GM19043 (cell line): Measurements from ENCODE around the gene HECW1.
A peak's percentile ranks its signal among the peaks of the same experiment; 100 is the strongest.
"Not testable (repeated sequence)": the region's sequence is repeated elsewhere in the genome, so short reads cannot be mapped to it uniquely, and the experiment has no call there.

ENCODE experiments used
- ATAC-seq: cut with Tn5 transposase; IDR thresholded peaks from one replicate; pipeline ENCODE4 v1.9.1; 2021; ENCODE audit warnings: low read depth; ENCODE audit not compliant: unreplicated experiment

The HECW1 gene

DNA sequence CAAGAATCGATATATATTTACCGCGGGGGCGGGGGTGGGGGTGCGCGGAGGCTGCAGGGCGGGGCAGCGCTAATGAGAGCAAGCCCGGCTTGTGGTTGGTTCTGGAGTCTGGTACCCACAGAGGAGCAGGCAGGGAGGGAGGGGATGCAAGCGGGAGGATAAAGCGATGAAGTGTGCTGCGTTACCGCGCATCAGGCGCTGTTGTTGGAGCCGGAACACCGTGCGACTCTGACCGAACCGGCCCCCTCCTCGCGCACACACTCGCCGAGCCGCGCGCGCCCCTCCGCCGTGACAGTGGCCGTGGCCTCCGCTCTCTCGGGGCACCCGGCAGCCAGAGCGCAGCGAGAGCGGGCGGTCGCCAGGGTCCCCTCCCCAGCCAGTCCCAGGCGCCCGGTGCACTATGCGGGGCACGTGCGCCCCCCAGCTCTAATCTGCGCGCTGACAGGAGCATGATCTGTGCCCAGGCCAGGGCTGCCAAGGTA, at the start of gene HECW1:
TSS of gene HECW1 (plus strand) at position 189 of the 482 bp plus-strand sequence. CDS start 131,259 bp downstream, outside the sequence.
- ATAC-seq = no peak

DNA sequence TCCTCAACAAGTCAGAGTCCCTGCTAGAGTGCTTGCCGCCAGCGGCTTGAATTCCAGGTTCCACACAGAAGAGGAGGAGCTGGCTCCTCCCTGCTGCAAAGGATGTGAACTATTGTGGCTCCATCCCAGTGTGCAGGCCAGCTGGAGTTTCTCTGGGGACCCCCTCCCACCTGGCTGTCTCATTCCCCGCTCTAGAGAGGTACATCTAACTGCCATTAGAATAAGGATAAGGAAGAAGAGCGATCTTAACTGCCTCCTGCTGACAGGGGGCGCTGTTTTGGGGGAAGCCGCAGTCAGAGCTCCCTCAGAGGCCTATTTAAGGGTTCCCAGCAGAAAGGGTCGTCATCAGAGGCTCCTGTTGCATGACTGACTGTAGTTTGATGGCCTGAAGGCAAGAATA, 40.8 kb upstream of the HECW1 start:
- ATAC-seq = no peak

DNA sequence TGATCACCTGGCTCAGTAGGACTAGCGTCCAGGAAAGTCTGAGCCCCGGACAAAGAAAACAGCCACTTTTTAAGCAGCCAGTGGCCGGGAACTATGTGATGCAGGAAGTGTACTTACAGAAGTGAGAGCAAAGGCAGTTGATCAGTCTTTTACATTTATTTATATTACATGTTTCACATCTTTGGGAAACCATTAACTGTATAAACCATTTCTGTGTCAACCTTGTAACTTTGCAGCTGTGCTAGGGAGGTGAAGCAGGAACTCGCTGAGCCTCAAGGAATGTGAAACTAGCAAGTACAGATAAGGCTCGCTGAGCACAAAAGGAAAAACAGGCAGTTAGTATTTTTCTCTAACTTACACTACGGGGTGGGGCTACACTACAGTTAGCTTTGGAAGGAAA, 39.9 kb upstream of the HECW1 start:
- peak; percentile 71 for ATAC-seq

- ATAC-seq = not testable (repeated sequence)
These were observed 38.6 kb upstream of the HECW1 start for GRCh38 chr7:43073811-43074210.

DNA sequence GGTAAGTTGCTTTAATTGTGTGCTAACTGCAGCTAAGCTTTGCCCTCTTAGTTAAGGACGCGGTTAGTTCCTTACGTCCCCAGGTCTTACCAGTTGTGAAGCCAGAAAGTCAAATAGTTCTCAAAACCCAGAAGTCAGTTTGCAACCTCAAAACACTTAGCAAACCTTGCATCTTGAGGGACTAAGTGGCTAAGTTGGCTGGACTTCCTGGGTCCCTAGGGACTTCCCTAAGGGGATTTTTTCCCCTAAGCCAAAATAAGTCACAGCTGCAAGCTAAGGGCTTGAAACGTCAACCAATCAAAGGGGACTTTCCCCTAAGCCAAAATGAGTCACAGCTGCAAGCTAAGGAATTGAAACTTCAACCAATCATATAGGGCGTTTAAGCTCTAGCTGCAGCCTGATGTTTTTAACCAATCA, 36.2 kb upstream of the HECW1 start:
- peak; percentile 39 for ATAC-seq

- ATAC-seq = no peak
These were observed 35.8 kb upstream of the HECW1 start for GRCh38 chr7:43076606-43077005.

GRCh38 chr7:43077285-43077684, 35.2 kb upstream of the HECW1 start:
- ATAC-seq = no peak

- ATAC-seq = no peak
These were observed 34.6 kb upstream of the HECW1 start for GRCh38 chr7:43077732-43078391.

DNA sequence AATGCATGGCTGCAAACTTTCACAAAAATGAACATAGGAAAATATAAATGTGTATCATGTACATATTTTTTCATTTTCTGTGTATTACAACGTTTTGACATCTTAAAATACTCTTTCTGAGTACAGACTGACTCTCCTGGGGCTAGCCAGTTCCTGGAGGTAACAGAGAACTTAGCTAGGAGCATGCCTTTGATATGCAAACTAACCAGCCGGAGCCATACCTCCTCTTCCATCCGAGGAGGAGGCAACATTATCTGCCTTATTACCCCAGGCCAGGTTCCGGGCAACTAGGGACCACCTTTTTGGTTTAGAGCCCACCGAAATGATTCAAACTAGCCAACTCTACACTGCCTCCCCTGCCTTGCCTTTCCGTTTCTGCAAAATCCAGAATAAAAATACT, 33.7 kb upstream of the HECW1 start:
- ATAC-seq = no peak

DNA sequence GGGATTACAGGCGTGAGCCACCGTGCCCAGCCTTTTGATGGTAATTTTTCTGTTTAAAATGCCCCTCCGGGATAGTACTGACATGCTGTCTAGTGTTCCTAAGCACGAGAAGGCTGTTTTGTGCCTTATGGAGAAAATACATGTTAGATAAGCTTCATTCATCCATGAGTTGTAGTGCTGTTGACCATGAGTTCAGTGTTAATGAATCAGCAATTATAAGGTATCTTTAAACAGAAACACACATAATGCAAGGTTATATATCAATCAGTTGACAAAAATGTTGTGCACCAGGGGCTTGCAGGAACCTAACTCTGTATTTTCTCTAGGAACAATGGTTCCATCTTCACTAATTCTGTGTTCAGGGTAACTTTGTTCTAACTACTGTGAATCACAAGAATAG, 30.8 kb upstream of the HECW1 start:
- no peak for ATAC-seq

- no peak for ATAC-seq
These were observed 29.3 kb upstream of the HECW1 start for GRCh38 chr7:43083106-43083505.

GRCh38 chr7:43085017-43085416, 27.4 kb upstream of the HECW1 start:
- ATAC-seq = no peak

DNA sequence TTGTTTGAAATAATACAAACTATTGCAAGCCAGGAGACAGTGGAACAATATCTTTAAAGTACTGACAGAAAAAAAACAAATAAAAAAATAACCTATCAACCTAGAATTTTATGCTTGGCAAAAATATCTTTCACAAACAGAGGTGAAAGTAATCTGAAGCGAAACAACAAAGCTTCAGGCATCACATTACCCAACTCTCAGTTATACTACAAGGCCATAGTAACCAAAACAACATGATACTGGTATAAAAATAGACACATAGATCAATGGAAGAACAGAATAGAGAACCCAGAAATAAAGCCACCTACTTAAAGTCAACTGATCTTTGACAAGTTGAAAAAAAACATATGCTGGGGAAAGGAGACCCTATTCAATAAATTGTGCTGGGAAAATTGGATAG, 26.5 kb upstream of the HECW1 start:
- no peak for ATAC-seq

DNA sequence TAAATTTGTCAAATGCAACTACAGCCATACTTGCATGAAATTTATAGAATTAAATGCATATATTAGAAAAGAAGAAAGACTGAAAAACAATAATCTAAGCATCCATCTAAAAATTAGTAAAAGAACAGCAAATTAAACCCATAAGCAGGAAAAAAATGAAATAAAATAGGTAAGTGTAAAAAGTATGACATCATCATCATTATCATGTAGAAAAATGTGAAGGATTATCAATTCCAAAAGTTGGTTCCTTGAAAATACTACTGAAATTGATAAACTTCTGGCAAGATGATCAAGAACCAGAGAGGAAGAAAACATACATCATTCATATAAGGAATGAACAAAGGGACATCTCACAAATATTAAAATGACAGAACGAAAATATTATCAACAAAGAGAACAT, 19.6 kb upstream of the HECW1 start:
- no peak for ATAC-seq

GRCh38 chr7:43096875-43097274, 15.6 kb upstream of the HECW1 start:
- no peak for ATAC-seq

DNA sequence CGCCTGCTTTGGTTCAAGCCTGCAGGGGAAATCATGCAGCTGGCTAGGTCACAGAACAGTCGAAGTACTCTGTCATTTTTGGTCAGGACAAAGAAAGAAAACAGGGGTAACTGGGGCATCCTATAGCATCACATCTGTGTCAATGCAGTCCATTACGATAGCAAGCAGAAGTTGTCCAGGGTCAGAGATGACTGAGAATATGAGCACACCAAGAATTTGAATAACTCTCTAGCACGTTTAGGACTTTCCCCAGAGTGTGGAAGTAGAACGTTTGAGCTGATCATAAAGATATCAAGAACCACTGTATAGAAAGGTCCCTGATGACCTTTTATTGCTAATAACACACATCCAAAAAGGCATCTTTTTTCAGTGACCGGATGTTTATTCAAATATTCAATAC, 12.7 kb upstream of the HECW1 start:
- no peak for ATAC-seq

GRCh38 chr7:43104874-43105520, 7.5 kb upstream of the HECW1 start:
- no peak for ATAC-seq

DNA sequence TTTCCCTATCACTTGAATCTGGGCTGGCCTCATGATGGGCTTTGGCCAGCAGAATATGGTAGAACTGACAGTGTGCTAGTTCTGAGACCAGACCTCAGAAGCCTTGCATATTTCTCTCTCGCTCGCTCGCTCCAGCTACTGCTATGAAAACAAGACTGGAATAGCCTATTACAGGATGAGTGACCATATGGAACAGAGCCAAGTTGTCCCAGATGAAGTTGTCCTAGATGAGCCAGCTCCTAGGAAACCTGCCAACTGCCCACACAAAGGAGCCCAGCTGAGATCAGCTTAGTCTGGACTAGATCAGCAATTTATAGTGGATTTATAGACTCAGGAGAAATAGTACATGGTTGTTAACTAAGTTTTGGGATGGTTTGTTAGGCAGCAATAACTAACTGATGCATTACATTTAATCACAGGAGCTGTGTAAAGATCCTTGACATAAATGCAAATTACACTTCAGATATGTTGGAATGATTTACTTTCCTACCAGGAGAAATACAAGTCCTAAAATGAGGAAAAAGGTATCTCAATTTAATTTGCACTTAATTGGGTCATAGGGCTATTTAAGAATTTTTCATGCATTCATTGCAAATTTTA, 6.8 kb upstream of the HECW1 start:
- ATAC-seq = no peak

GRCh38 chr7:43108255-43109011, 4.0 kb upstream of the HECW1 start:
- peak; percentile 91 for ATAC-seq

DNA sequence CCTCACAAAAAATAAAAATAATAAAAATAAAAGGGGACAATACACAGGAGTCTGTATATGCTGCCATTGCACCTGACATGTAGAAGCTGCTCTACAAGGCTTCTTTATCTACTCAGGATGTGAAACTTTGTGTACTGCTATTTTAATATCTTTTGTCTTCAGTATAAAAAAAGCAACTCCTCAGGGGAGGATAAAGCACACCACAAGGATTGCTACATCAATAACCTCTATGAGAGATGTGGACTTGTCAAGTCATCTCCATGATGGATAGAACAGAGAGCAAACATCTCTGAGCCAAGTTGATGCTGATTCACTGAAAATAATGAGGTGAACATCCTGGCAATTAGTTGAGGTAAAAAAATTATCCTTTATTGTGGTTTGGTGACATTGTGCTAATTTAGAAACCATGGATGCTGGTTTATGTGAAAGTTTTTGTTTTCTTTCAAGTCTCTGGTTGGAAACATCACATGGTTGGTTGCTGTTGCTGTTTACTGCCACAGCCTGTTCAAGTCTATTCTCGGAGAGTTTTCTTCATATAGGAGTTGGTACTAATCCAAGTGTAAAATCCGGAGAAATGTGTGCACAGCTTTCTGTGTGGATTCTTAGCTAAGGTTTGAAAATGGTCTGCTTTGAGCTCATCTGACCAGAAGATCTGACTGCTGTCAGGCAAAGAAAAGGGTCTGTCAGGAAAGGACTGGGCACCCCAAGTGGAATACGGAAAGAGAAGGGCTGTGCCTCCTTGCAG, 1.5 kb upstream of the HECW1 start:
- ATAC-seq = no peak
